Right lung (tissue), 5 donors: Measurements from ENCODE around the gene DENND10. TPM values are rescaled to one million over a fixed set of nuclear protein-coding genes. Genes with fewer than 3 reads are reported as not detected.
A peak's percentile ranks its signal among the peaks of the same experiment; 100 is the strongest.
"Not testable (repeated sequence)": the region's sequence is repeated elsewhere in the genome, so short reads cannot be mapped to it uniquely, and the experiment has no call there.

Source experiments
- DNase-seq, 2 donors: peaks; one replicate each; pipeline ENCODE4 v3.0.0-alpha.2; 2013
- polyA plus RNA-seq, 5 donors: library from polyadenylated mRNA; unstranded; fragments of 120-200 nt; gene quantifications; one replicate each; pipeline versions ENCODE4 v1.2.1 to v1.2.3, GENCODE V29; 2013; ENCODE audit warnings: inconsistent platforms in 1 of 5, low replicate concordance in 1 of 5; ENCODE audit not compliant: insufficient read length in 5 of 5, insufficient read depth in 1 of 5

The DENND10 gene
- polyA plus RNA-seq, 5 donors, result 35.7 to 42.2 (median 38.1) TPM

DNA sequence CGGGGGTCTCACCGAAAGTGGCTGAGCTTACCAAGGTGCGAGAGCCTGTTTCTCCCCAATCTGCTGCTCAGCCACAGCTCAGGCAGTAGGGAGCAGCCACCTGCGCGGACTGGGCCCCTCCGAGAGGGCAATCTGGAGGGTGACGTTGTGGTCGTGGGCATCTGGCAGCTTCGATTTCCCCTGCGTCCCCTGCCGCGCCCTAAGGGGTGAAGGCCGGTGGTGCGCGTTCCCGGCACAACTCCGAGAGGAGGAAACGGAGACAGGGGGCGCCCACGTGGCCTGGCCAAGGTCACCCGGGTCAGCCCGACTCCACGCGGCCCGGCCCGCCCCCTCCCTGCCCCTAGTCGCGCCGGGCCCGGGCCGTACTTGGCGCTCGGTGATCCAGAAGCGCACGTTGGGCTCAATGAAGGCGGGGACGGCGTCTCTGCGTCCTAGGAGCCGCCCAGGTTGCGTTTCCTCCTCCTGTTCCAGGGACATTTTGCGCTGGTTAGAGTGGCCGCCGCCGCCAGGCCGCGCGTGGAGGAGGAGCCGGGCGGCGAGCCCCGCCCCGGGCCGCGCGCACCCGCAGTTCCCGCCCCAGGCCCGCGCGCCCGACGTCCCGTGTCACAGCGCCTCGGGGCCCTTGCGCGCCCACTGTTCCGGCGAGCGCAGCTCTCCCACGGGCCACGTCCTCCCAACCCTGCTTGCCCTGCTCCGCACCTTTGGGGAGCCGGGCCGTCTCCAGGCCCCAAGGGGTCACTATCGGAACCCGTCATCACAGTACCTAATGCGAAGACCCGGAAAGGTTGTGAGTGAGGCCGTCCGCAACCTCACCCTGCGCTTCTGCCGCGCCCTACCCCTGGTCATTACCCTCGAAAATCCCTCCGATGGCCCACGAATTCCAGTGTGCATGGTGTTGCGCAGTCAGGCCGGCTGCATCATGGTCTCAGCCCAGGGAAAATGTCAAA lies 61.5 kb downstream of the DENND10 start, which contains the start of gene SFXN4:
TSS of gene SFXN4 (minus strand) at position 544 of the 947 bp plus-strand sequence. CDS start at position 477, 67 bp downstream.
- peak; percentile 60 to 71 for DNase-seq

DNA sequence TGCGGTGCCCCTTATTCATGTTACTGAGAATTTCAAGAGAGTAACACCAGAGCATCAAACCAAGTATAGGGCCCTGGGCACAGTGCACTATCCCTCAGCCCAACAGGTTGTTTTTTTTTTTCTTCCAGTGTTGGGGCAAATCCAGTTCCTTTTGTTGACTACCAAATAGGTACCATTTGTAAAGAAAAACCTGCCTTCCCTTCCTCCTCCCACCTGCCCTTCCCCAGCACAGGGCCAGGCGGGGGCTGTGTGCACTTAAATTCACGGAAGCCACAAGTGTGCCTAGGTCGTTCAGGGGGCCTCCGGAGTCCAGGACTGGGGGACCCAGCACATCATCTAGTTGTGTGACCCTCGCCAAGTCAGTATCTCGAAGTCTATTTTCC lies 62.2 kb downstream of the DENND10 start:
- no peak for DNase-seq

DNA sequence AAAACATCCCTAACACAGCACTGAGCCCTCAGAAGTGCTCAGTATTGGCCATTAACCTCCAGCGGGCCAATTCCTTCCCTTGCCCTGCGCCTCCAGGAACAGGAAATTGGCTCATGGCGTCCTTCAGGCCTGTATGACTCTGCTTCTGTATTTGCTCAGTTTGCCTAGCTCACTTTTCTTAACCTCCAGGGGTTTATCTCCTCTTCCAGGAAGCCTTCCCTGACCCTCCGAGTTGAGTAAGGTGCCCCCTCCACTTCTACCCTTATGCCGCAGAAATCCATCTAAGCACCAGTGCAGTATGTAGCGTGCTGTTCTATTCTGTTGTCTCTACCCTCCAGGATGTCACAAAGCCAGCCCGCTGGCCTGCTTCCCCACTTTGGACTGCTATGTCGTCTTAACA lies 62.7 kb downstream of the DENND10 start:
- no peak for DNase-seq

DNA sequence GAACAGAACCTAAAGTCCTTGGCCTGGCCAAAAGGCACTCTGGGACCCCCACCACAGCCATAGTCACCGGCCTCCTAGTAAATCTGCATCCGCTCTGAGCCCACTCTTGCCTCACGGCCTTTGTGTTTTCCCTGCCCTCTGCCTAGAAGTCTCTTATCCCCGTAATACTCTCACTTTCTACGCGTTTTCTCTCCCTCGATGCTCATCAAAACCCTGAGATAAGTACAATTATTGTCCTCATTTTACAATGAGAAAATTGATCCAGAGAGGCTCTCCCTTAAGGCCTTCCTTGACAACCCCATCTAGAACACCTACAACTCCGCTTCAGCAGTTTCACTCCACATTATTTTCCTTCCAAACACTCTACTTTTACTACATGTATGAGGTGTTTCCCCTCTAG lies 63.1 kb downstream of the DENND10 start:
- DNase-seq, result no peak

DNA sequence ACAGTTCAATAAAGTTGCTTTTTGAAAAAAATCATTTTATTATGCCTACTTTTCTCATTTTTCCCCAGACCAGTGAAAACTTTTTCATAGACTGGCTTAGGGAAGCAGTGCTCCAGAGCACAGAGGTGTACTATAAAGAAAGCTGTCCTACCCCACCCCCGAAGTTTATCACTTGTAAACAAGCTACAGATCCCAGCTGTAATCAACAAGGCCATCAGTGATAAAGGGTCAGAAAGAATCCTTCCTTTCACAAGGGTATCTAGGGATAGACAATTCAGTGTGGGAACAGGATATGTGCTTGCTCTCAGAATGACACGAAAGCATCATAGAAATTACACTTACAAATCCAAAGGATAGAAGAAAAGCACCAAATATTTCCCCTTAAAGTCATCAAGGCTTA lies 70.2 kb downstream of the DENND10 start:
- no peak for DNase-seq

DNA sequence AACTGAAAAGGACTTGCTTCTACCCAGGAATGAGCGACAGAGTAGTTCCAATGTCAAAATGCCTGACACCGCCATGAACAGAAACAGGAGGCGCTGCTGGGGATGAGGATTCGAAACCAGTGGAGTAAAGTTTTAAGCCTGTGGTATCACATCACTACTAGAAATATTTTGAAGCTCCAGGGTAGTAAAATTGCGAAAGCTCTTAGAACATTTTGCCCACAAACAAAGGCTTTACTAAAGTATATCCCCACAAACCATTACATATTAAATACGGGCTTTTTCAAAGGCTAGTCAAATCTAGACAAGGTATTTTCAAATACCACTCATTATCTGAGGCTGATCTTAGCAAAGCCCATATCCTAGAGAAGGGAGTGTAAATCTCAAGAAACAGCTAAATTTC lies 72.3 kb downstream of the DENND10 start:
- no peak for DNase-seq

DNA sequence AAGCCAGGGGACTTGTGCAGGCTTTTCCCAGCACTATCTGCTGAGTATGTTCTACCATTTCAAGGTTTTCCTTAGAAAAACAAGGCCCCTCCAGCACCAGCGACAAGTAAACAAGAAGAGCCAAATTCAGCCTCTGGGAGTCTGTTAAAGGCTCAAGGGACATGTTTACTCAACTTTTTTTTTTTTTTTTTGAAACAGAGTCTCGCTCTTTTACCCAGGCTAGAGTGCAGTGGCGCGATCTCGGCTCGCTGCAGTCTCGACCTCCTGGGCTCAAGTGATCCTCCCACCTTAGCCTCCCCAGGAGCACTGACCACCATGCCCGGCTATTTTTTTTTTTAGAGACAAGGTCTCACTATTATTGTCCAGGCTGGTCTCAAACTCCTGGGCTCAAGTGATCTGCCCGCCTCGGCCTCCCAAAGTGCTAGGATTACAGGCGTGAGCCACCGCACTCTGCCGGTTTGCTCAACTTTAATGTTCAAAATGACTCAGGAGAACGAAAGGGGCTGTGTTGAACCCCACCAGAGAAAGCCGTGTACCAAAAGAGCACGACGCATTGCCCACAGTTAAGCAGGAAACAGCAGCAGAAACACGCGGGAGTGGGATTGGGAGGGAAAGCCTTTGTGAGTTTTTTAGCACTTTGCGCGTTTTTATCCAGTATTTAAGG lies 73.9 kb downstream of the DENND10 start:
- DNase-seq, result no peak

DNA sequence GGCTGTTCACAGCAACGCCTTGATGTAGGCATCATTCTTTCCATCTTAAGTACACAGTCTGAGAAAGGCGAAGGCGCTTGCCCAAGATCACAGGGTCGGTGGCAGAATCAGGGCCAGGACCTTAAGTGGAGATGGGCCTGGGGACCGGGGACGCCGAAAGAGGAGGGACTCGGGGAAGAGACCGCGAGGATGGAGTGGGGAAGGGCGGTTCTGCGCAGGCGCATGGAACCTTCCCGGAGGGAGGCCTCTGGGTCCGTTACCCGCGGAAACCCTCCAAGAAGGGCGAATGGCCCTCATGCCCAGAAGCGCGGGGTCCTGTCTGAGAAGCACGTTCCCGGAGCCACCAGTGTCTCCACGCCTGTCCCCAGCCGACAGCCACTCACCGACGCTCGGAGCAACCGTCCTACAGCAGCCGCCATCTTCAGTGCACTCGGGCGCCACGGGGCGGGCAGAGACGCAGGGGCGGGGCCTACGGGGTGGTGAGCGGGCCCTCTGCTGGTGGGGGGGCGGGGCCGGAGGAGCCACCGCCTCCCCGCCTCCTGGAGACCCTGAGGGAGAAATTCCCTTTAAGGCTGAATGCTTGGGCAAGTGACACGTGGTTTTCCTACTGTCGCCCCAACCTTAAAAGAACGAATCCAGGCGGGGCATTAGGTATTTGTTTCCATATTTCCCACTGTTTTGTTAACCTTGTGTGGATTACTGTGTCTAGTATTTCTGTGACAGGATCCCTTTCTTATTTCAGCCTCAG lies 74.6 kb downstream of the DENND10 start, which contains the start of gene PRDX3:
TSS of gene PRDX3 (minus strand) at position 441 of the 748 bp plus-strand sequence. CDS start at position 419, 22 bp downstream.
- peak; percentile 91 for DNase-seq

DNA sequence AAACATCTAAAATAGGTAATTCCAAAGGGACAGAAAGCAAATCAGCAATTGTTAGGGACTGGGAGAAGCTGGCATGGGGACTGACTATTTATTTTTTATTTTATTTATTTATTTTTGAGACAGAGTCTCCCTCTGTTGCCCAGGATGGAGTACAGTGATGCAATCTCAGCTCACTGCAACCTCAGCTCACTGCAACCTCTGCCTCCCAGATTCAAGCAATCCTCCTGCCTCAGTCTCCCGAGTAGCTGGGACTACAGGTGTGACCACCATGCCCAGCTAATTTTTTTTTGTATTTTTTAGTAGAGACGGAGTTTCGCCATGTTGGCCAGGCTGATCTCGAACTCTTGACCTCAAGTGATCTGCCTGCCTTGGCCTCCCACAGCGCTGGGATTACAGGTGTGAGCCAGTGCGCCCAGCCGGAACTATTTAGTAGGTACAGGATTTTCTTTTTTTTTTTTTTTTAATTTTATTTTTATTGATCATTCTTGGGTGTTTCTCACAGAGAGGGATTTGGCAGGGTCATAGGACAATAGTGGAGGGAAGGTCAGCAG lies 77.0 kb downstream of the DENND10 start:
- not testable (repeated sequence) for DNase-seq

DNA sequence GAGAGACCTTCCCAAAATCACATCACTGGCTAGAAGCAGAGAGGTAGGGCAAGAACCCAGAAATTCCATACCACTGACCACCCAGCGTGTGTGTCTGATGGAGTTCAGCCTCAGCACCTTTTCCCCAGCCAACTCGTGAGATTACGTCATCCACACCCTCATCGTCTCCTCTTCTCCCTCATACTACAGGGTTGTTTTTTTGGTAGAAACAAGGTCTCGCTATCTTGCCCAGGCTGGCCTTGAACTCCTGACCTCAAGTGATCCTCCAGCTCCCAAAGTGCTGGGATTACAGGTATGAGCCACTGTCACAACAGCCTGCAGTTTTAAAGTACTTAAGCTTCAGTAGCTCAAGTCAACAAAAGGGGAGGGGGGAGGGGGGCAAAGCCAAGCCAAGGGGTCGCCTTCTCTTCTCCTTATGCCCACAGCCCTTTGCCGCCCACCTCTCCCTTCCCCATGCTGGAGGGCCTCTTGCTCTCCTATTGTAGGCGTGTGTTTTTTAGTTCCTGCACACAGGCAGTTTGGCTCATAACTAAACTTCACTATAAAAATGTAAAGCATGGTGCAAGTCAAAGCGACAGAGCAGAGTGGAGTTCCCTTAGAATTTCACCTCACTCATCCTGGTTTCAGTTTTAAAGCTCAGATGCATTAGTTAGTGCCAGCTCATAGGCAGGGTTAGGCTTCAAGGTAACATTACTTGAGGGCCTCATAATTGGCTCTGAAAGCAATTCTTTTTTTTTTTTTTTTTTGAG lies 79.9 kb downstream of the DENND10 start:
- no peak for DNase-seq

Other genes with a start within 250 kb of the DENND10 start
- 1 to 10 TPM; 3.8 to 8.1 (median 5.3) TPM for gene NANOS1, start 74.4 kb upstream of the DENND10 start, polyA plus RNA-seq
- 100 to 1,000 TPM; 131 to 171 (median 159) TPM for gene EIF3A, start 23.3 kb upstream of the DENND10 start, polyA plus RNA-seq
- 10 to 100 TPM; 21.1 to 31.6 (median 26.0) TPM for gene SFXN4, start 61.6 kb downstream of the DENND10 start, polyA plus RNA-seq
- 100 to 1,000 TPM; 169 to 253 (median 206) TPM for gene PRDX3, start 74.7 kb downstream of the DENND10 start, polyA plus RNA-seq
- 10 to 100 TPM; 52.2 to 60.0 (median 53.0) TPM for gene GRK5, start 103.5 kb downstream of the DENND10 start, polyA plus RNA-seq